Nephron progenitor cell (in vitro differentiated cells): ENCODE results near the gene RAI1.

Experiments
- DNase-seq: peaks from one replicate; pipeline ENCODE4 v3.0.0; 2021
- H3K27ac Mint-ChIP-seq: 2 replicates; pipeline ENCODE4 v1.8.0; 2021; ENCODE audit warnings: mild to moderate bottlenecking, moderate library complexity, mixed read lengths
- H3K27me3 Mint-ChIP-seq: 2 replicates; pipeline ENCODE4 v1.8.0; 2021; ENCODE audit warnings: mild to moderate bottlenecking, low read depth, mixed read lengths; ENCODE audit not compliant: poor library complexity
- H3K36me3 Mint-ChIP-seq: 2 replicates; pipeline ENCODE4 v1.8.0; 2021; ENCODE audit warnings: low read depth, mixed read lengths
- H3K4me1 Mint-ChIP-seq: 2 replicates; pipeline ENCODE4 v1.8.0; 2021; ENCODE audit warnings: mixed read lengths
- H3K4me3 Mint-ChIP-seq: 2 replicates; pipeline ENCODE4 v1.8.0; 2021; ENCODE audit warnings: mild to moderate bottlenecking, moderate library complexity, mixed read lengths
- H3K9me3 Mint-ChIP-seq: 2 replicates; pipeline ENCODE4 v1.8.0; 2021; ENCODE audit warnings: mild to moderate bottlenecking, moderate library complexity, mixed read lengths
- TF ChIP-seq, protein P1 (sequence below): fragments of 200-600 bp; sonication (generic); IDR thresholded peaks from 2 replicates; pipeline ENCODE4 v1.5.0; 2021; ENCODE audit warnings: antibody characterized with exemption

RAI1 gene

DNA sequence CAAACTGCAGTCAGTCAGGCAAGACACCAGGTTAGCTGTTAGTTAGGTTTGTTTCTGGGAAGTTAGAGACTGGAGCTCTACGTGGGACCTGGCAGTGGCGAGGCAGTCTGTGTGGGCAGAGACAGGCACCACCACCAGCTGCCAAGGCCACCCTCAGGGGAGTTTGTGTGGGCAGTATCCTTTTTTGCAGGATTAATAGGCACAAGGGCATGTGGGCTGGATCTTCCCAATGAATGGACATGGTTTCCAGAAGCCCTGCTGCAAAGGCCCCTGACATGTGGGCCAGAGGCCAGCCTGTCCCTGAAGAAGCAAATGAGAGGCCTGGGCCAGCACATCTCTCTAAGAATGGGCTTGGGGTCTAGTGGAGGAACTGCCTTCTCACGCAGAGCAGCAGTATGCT is 174.7 kb downstream of the RAI1 start:
- DNase-seq: no peak
- H3K36me3 Mint-ChIP-seq: no peaks in the 10 kb centered on the region
- no peak overlapping the region for H3K4me3 Mint-ChIP-seq
- H3K27ac Mint-ChIP-seq: no peak overlapping the region
- peaks cover 12% of the 10 kb centered on the region for H3K27me3 Mint-ChIP-seq
- no peaks in the 10 kb centered on the region for H3K9me3 Mint-ChIP-seq
- TF ChIP-seq, protein P1, sequence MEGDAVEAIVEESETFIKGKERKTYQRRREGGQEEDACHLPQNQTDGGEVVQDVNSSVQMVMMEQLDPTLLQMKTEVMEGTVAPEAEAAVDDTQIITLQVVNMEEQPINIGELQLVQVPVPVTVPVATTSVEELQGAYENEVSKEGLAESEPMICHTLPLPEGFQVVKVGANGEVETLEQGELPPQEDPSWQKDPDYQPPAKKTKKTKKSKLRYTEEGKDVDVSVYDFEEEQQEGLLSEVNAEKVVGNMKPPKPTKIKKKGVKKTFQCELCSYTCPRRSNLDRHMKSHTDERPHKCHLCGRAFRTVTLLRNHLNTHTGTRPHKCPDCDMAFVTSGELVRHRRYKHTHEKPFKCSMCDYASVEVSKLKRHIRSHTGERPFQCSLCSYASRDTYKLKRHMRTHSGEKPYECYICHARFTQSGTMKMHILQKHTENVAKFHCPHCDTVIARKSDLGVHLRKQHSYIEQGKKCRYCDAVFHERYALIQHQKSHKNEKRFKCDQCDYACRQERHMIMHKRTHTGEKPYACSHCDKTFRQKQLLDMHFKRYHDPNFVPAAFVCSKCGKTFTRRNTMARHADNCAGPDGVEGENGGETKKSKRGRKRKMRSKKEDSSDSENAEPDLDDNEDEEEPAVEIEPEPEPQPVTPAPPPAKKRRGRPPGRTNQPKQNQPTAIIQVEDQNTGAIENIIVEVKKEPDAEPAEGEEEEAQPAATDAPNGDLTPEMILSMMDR: no peak
- H3K4me1 Mint-ChIP-seq: peaks cover 65% of the 10 kb centered on the region

DNA sequence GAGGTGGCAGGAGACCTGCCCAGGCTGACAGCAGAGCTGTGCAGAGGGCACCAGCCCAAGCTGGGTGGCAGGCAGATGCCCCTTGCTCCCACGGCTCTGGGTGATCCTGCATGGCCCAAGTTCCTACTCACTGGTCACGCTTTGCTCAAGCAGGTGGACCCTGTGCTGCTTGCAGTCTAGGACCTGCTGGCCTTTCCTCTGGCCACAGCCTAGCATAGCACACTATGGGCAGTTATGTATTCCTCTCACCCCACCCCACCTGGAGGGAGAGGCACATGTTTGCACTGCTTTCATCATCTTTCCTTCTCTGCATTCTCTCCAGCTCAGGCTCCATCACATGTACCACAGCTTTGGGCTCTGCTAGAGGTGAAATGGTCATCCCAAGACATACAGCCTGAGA is 175.1 kb downstream of the RAI1 start:
- H3K27ac Mint-ChIP-seq: no peak overlapping the region
- peaks cover 12% of the 10 kb centered on the region for H3K27me3 Mint-ChIP-seq
- H3K36me3 Mint-ChIP-seq: no peaks in the 10 kb centered on the region
- TF ChIP-seq, protein P1: no peak
- H3K9me3 Mint-ChIP-seq: no peaks in the 10 kb centered on the region
- H3K4me3 Mint-ChIP-seq: no peak overlapping the region
- H3K4me1 Mint-ChIP-seq: peaks cover 65% of the 10 kb centered on the region
- DNase-seq: no peak

DNA sequence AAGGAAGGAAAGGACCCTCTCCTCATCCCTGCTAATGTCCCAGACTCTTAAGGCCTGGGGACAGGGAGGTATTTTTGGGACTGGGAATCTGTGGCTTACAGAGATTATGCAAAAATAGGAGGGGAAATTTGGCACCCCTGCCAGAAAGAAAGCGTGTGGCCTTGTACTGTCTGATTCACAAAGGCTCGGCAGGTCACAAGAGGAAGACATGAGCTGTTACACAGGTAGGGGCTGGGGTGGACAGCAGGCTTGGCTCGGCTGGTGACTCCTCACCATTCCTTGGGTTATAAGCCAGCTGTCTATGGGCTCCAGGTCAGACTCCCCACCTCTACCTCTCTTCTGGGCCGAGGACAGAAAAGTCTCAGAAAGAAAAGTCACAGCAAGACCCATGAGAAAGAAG is 176.2 kb downstream of the RAI1 start:
- peaks cover 5% of the 10 kb centered on the region for H3K27me3 Mint-ChIP-seq
- H3K4me3 Mint-ChIP-seq: no peak overlapping the region
- TF ChIP-seq, protein P1: no peak
- no peak for DNase-seq
- H3K27ac Mint-ChIP-seq: no peak overlapping the region
- H3K9me3 Mint-ChIP-seq: no peaks in the 10 kb centered on the region
- H3K36me3 Mint-ChIP-seq: no peaks in the 10 kb centered on the region
- H3K4me1 Mint-ChIP-seq: peaks cover 66% of the 10 kb centered on the region

DNA sequence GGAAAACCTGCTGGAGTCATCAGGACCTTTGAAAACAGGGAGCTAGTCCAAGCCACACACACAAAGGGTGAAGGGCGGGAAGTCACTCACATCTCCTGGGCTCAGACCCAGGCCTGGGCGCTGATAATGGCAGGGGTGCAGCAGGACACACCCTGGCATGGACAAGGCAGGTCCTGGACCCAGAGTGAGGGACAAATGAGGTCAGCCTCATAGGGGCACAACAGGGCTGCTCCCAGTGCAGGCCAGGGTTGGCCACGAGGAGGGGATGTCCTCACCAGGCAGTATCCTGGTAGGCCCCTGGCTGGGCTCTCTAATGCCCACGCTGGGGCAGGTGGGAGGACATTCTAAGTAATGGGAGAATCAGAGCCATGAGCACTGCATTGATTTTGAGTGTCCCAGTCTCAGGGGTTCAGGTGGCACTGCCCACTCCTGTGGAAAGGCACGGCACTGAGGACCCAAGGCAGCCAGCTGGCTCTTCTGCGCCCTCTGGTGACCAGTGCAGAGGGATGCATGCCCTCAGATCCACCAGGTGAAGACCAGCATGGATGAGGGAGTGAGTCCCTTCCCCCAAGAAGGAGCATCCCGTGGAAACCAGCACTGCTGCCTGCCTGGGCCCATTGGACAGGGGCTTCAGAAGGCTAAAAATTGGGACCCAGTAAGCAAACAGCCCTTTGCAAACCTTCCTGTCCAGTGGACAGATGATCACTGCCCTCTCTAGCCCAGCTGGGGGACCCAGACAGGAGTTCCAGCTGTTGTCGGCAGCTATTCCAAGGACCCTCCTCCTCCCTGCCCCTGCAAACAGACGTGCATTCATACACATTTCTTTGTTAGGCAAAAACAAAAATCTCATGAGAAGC is 178.9 kb downstream of the RAI1 start:
- TF ChIP-seq, protein P1: peak; percentile 97
- Mint-ChIP-seq H3K9me3 (no peaks in the 10 kb centered on the region), H3K27me3 (peaks cover 5% of the 10 kb centered on the region), H3K4me1 (peaks cover 51% of the 10 kb centered on the region), H3K27ac (no peak overlapping the region), H3K4me3 (no peak overlapping the region), H3K36me3 (peaks cover 5% of the 10 kb centered on the region)
- DNase-seq: peak; percentile 74

DNA sequence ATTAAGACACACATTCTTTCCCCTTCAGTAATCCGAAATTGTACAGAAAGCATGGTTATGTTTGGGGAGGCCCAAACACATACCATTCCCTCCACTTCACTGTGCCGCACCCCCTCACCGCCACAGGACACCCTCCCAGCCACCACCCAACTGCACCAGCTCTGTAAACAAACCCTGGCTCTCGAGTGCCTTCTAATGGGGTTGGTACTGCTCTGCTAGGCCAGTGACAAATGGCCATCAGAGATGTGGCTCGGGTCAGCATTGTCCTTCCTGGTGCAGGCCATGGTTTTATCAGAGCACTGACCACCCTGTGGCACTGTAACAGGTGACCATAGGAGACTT is 179.5 kb downstream of the RAI1 start:
- H3K36me3 Mint-ChIP-seq: peaks cover 5% of the 10 kb centered on the region
- H3K9me3 Mint-ChIP-seq: no peaks in the 10 kb centered on the region
- TF ChIP-seq, protein P1: no peak
- peaks cover 5% of the 10 kb centered on the region for H3K27me3 Mint-ChIP-seq
- H3K27ac Mint-ChIP-seq: no peak overlapping the region
- no peak overlapping the region for H3K4me3 Mint-ChIP-seq
- no peak for DNase-seq
- peaks cover 45% of the 10 kb centered on the region for H3K4me1 Mint-ChIP-seq
